SH-SY5Y (cell line): ENCODE data around the gene ZNF804A.

Experiments
- GATA2 ChIP-seq: IDR thresholded peaks from 2 replicates; pipeline ENCODE4 v1.6.1; 2011; ENCODE audit warnings: mild to moderate bottlenecking, low read depth, low read length
- GATA3 ChIP-seq: IDR thresholded peaks from 2 replicates; pipeline ENCODE4 v1.6.1; 2011; ENCODE audit warnings: low read depth, mild to moderate bottlenecking, low read length, moderate library complexity

DNA sequence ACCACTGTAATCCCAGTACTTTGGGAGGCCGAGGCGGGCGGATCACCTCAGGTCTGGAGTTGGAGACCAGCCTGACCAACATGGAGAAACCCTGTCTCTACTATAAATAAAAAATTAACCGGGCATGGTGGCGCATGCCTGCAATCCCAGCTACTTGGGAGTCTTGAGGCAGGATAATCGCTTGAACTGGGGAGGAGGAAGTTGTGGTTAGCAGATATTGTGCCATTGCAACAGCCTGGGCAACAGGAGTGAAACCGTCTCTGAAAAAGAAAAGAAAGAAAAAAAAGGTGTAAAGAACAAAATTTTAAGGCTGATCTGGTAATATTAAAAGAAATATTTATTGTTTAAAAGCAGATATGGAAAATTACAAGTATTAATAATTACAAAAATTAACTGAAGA lies 29.7 kb downstream of the ZNF804A start:
- TF ChIP-seq GATA2: no peak
- TF ChIP-seq GATA3: no peak
